ENCODE measurements around the gene PPP1R16B. TPM values are rescaled to one million over a fixed set of nuclear protein-coding genes. Genes with fewer than 3 reads are reported as not detected.
"Not testable (repeated sequence)": the region's sequence is repeated elsewhere in the genome, so short reads cannot be mapped to it uniquely, and the experiment has no call there.

The PPP1R16B gene
- total RNA-seq, 1 donor, result 72.4 TPM

- no peaks in the 10 kb centered on the region for H3K27me3 ChIP-seq (ENCODE audit: insufficient read depth, low read length)
Measured at GRCh38 chr20:38841570-38841969, 36.1 kb downstream of the PPP1R16B start.

DNA sequence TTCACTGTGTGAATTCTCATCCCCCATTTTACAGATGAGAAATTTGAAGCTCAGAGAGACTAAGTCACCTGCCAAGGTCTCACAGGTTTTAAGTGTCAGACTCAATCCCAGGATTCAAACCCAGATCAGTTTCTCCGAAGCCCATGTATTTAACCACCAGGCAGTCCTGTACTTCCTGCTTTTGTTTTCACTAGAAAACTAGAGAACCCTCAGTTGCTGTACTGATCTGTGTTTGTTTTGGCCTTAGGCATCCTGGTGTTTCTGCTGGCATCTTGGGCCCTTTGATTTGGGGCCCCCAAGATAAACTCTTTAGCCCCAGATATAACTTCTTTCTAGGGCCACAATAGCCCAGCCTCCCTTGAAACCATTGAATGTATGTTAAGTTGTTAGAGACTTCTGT, 36.5 kb downstream of the PPP1R16B start:
- Histone ChIP-seq H3K27me3 (ENCODE audit: insufficient read depth, low read length) (no peaks in the 10 kb centered on the region), H3K9me3 (ENCODE audit: low read depth, low read length) (no peaks in the 10 kb centered on the region), H3K4me3 (ENCODE audit: low read length) (no peak overlapping the region), H3K4me1 (ENCODE audit: insufficient read depth, low read length) (peaks cover 55% of the 10 kb centered on the region)

More at GRCh38 chr20:38841570-38841969, 36.1 kb downstream of the PPP1R16B start:
- Histone ChIP-seq H3K9me3 (ENCODE audit: low read depth, low read length) (no peaks in the 10 kb centered on the region), H3K4me1 (ENCODE audit: insufficient read depth, low read length) (peaks cover 55% of the 10 kb centered on the region), H3K4me3 (ENCODE audit: low read length) (no peak overlapping the region)

GRCh38 chr20:38842558-38842981, 37.1 kb downstream of the PPP1R16B start:
- H3K4me3 ChIP-seq (ENCODE audit: low read length), result no peak overlapping the region

DNA sequence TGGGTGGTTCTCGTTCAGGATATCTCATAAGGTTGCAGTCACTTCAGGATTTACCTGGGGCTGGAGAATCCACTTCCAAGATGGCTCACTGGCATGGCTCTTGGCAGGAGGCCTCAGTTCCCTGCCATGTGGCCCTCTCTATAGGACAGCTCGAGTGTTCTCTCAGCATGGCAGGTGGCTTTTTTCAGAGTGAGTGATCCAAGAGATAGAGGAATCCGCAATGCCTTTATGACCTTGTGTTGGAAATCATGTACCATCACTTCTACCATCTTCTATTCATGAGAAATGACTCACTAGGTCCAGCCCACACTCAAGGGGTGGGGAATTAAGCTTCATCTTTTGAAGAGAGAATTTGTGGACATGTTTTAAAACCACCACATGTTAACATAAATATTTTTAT, 37.8 kb downstream of the PPP1R16B start:
- Histone ChIP-seq H3K27me3 (ENCODE audit: insufficient read depth, low read length) (no peaks in the 10 kb centered on the region), H3K4me3 (ENCODE audit: low read length) (no peak overlapping the region), H3K4me1 (ENCODE audit: insufficient read depth, low read length) (peaks cover 55% of the 10 kb centered on the region), H3K9me3 (ENCODE audit: low read depth, low read length) (no peaks in the 10 kb centered on the region)

More at GRCh38 chr20:38842558-38842981, 37.1 kb downstream of the PPP1R16B start:
- no peaks in the 10 kb centered on the region for H3K9me3 ChIP-seq (ENCODE audit: low read depth, low read length)
- peaks cover 55% of the 10 kb centered on the region for H3K4me1 ChIP-seq (ENCODE audit: insufficient read depth, low read length)
- no peaks in the 10 kb centered on the region for H3K27me3 ChIP-seq (ENCODE audit: insufficient read depth, low read length)

- Histone ChIP-seq H3K27me3 (ENCODE audit: insufficient read depth, low read length) (no peaks in the 10 kb centered on the region), H3K9me3 (ENCODE audit: low read depth, low read length) (no peaks in the 10 kb centered on the region), H3K4me1 (ENCODE audit: insufficient read depth, low read length) (peaks cover 53% of the 10 kb centered on the region), H3K4me3 (ENCODE audit: low read length) (no peak overlapping the region)
Measured at GRCh38 chr20:38844963-38845362, 39.5 kb downstream of the PPP1R16B start.

DNA sequence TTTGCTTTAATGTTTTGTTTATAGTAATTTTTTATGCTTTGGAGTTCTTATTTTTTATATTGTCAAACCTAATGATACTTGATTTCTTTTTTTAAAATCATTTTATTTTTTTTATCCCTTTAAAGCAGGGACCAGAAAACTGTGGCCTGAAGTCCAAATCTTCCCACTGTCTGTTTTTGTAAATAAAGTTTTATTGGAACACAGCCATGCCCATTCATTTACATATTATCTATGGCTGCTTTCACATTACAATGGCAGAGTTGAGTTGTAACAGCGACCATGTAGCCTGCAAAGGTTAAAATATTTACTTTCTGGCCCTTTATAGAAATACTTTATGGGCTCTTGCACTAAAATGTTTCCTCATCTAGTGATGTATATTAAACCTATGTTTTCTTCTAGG, 42.3 kb downstream of the PPP1R16B start:
- Histone ChIP-seq H3K27me3 (ENCODE audit: insufficient read depth, low read length) (no peaks in the 10 kb centered on the region), H3K4me1 (ENCODE audit: insufficient read depth, low read length) (peaks cover 25% of the 10 kb centered on the region), H3K4me3 (ENCODE audit: low read length) (no peak overlapping the region), H3K9me3 (ENCODE audit: low read depth, low read length) (no peaks in the 10 kb centered on the region)

DNA sequence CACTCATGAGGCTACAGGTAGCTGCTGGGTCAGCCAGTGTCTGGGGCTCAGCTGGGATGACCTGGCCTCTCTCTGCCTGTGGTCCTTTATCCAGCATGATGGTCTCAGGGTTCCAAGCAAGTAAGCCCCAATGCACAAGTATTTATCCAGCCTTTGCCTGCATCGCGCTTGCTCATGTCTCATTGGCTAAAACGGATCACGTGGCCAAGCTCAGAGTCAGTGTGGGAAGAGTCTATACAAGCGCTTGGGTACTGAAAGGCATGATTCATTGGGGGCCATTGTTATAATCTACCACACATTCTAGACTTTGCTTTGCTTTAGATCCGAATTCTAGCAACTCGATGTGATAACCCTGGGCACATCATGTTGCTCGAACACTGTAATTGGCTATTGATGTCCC, 48.3 kb downstream of the PPP1R16B start:
- Histone ChIP-seq H3K4me3 (ENCODE audit: low read length) (no peak overlapping the region), H3K9me3 (ENCODE audit: low read depth, low read length) (no peaks in the 10 kb centered on the region), H3K4me1 (ENCODE audit: insufficient read depth, low read length) (peaks cover 41% of the 10 kb centered on the region), H3K27me3 (ENCODE audit: insufficient read depth, low read length) (no peaks in the 10 kb centered on the region)

DNA sequence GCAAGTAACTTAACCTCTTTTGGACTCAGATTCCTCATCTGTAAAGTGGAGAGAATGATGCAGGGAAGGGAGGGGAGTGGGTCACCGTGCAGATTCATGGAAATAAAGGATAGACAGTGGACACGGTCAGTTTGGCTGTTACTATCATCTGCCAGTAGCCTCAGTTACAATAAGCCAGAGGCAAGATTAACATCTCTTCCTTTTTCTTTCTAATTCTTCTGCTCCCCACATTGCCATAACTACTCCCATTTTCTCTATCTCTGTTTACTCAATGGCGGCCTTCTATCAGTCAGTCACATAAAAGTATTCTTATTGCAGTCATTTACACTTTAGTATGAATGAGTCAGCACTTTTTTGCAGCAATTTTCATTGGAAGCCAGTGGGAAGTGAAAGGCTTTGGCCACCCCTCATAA, 49.2 kb downstream of the PPP1R16B start:
- H3K4me3 ChIP-seq (ENCODE audit: low read length), result no peak overlapping the region
- H3K9me3 ChIP-seq (ENCODE audit: low read depth, low read length), result no peaks in the 10 kb centered on the region
- peaks cover 49% of the 10 kb centered on the region for H3K4me1 ChIP-seq (ENCODE audit: insufficient read depth, low read length)
- no peaks in the 10 kb centered on the region for H3K27me3 ChIP-seq (ENCODE audit: insufficient read depth, low read length)

GRCh38 chr20:38855356-38855755, 49.9 kb downstream of the PPP1R16B start:
- H3K9me3 ChIP-seq (ENCODE audit: low read depth, low read length), result no peaks in the 10 kb centered on the region
- no peaks in the 10 kb centered on the region for H3K27me3 ChIP-seq (ENCODE audit: insufficient read depth, low read length)
- H3K4me3 ChIP-seq (ENCODE audit: low read length), result no peak overlapping the region
- H3K4me1 ChIP-seq (ENCODE audit: insufficient read depth, low read length), result peaks cover 54% of the 10 kb centered on the region

DNA sequence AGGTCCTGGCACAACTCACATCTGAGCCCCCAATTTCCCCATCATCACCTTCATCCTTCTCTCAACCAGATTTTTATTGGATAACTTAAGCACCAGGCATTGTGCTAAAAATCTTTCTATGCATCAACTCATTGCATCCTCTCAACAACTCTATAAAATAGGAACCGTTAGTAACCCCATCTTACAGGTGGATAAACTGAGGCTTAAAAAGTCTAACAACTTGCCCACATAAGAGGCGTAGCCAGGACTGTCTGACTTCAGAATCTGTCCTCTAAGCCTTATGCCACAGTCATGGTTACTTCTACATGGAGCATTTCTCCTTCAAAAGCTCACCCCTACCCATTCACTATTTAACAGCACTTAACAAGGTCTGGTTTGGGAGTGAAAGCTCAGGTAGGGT, 51.1 kb downstream of the PPP1R16B start:
- no peaks in the 10 kb centered on the region for H3K9me3 ChIP-seq (ENCODE audit: low read depth, low read length)
- no peak overlapping the region for H3K4me3 ChIP-seq (ENCODE audit: low read length)
- H3K27me3 ChIP-seq (ENCODE audit: insufficient read depth, low read length), result no peaks in the 10 kb centered on the region
- H3K4me1 ChIP-seq (ENCODE audit: insufficient read depth, low read length), result peaks cover 66% of the 10 kb centered on the region

DNA sequence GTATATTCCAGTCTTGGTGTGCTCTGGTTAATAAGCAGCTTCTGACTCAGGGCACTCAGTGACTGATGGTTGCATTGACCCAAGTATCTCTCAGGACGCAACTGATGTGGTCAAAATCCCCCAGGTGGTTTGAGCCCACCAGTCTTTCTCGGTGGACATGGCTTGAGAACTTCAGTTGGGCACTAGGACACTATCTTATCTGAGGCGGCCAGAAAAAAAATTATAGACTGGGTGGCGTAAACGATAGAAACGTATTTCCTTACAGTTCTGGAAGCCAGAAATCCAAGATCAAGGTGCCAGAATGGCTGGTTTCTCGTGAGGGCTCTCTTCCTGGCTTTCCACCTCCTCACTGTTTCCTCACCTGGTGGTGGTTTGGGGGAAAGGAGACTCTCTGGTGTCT, 52.2 kb downstream of the PPP1R16B start:
- Histone ChIP-seq H3K4me1 (ENCODE audit: insufficient read depth, low read length) (peaks cover 77% of the 10 kb centered on the region), H3K4me3 (ENCODE audit: low read length) (no peak overlapping the region), H3K27me3 (ENCODE audit: insufficient read depth, low read length) (no peaks in the 10 kb centered on the region), H3K9me3 (ENCODE audit: low read depth, low read length) (no peaks in the 10 kb centered on the region)

- Histone ChIP-seq H3K4me3 (ENCODE audit: low read length) (no peak overlapping the region), H3K9me3 (ENCODE audit: low read depth, low read length) (no peaks in the 10 kb centered on the region), H3K27me3 (ENCODE audit: insufficient read depth, low read length) (no peaks in the 10 kb centered on the region), H3K4me1 (ENCODE audit: insufficient read depth, low read length) (peaks cover 83% of the 10 kb centered on the region)
Measured at GRCh38 chr20:38859070-38859690, 53.7 kb downstream of the PPP1R16B start.

DNA sequence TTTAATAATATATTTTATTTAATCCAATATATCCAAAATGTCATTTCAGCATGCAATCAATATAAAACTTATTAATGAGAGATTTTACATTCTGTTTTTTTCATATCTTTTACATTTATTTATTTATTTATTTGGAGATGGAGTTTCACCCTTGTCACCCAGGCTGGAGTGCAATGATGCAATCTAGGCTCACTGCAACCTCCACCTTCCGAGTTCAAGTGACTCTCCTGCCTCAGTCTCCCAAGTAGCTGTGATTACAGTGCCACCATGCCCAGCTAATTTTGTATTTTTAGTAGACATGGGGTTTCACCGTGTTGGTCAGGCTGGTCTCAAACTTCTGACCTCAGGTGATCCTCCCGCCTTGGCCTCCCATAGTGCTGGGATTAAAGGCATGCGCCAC, 54.4 kb downstream of the PPP1R16B start:
- peaks cover 89% of the 10 kb centered on the region for H3K4me1 ChIP-seq (ENCODE audit: insufficient read depth, low read length)
- not testable (repeated sequence) for H3K27me3 ChIP-seq (ENCODE audit: insufficient read depth, low read length)

GRCh38 chr20:38861071-38861401, 55.5 kb downstream of the PPP1R16B start:
- Histone ChIP-seq H3K4me3 (ENCODE audit: low read length) (no peak overlapping the region), H3K9me3 (ENCODE audit: low read depth, low read length) (no peaks in the 10 kb centered on the region), H3K4me1 (ENCODE audit: insufficient read depth, low read length) (peaks cover 82% of the 10 kb centered on the region), H3K27me3 (ENCODE audit: insufficient read depth, low read length) (no peaks in the 10 kb centered on the region)

More for the DNA sequence above, 54.4 kb downstream of the PPP1R16B start:
- not testable (repeated sequence) for H3K9me3 ChIP-seq (ENCODE audit: low read depth, low read length); H3K4me3 ChIP-seq (ENCODE audit: low read length)

GRCh38 chr20:38862226-38862625, 56.7 kb downstream of the PPP1R16B start:
- Histone ChIP-seq H3K4me1 (ENCODE audit: insufficient read depth, low read length) (peaks cover 81% of the 10 kb centered on the region), H3K27me3 (ENCODE audit: insufficient read depth, low read length) (no peaks in the 10 kb centered on the region), H3K4me3 (ENCODE audit: low read length) (no peak overlapping the region), H3K9me3 (ENCODE audit: low read depth, low read length) (no peaks in the 10 kb centered on the region)

DNA sequence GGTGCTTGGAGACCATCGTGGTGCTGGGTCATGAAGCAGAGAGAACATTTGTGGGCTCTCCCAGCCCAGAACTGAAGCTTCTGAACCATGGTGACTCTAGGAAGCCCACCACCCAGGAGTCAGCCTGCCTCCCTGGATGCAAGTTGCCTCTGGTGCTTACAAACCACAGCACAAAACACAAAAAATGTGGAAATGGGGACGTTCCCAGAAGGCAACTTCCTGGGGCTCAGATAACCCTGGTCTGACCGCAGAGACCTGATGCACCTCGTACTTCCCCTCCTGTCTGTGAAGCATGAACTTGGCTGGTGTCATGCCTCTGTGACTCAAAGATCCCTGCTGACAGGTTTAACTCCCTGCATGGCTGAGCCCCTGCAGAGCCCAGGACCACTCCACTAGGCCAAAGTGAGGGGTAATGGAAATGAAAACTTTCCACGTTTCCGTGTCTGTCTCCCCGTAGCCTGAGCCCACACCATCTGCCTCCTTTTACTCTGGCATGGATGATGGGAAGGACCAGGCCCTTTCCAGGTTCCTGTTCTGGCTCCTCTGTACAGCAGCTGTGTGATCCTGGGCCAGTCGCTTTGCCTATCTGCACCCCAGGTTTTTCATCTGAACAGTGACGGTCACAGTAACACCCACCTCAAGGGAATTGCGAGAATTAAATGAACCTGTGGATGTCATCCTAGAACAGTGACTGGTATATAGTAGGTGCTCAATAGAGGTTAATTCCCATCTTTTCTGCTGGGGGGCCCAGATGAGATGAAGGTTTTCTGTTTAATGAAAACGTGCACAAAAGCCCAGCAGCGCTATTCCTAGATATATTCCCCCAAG, 57.7 kb downstream of the PPP1R16B start:
- Histone ChIP-seq H3K9me3 (ENCODE audit: low read depth, low read length) (no peaks in the 10 kb centered on the region), H3K4me1 (ENCODE audit: insufficient read depth, low read length) (peaks cover 72% of the 10 kb centered on the region), H3K27me3 (ENCODE audit: insufficient read depth, low read length) (no peaks in the 10 kb centered on the region), H3K4me3 (ENCODE audit: low read length) (no peak overlapping the region)
